ENCODE measurements around the gene KATNAL1.
"Not testable (repeated sequence)": the region's sequence is repeated elsewhere in the genome, so short reads cannot be mapped to it uniquely, and the experiment has no call there.

The KATNAL1 gene

GRCh38 chr13:30222254-30222653 lies 85.1 kb downstream of the KATNAL1 start:
- FAIRE-seq, result no peak
- peak; percentile 13 for DNase-seq (ENCODE audit: low spot score)

GRCh38 chr13:30216111-30216510 lies 91.2 kb downstream of the KATNAL1 start:
- FAIRE-seq (no peak), DNase-seq (ENCODE audit: low spot score) (no peak)

- DNase-seq (ENCODE audit: low spot score) (no peak), FAIRE-seq (no peak)
Measured at GRCh38 chr13:30212256-30212655, 95.1 kb downstream of the KATNAL1 start.

- DNase-seq (ENCODE audit: low spot score) (no peak), FAIRE-seq (no peak)
Measured at GRCh38 chr13:30211745-30212144, 95.6 kb downstream of the KATNAL1 start.

GRCh38 chr13:30204564-30204963 lies 102.8 kb downstream of the KATNAL1 start:
- FAIRE-seq, result no peak
- DNase-seq (ENCODE audit: low spot score), result no peak

- DNase-seq (ENCODE audit: low spot score) (no peak), FAIRE-seq (no peak)
Measured at GRCh38 chr13:30196025-30196424, 111.3 kb downstream of the KATNAL1 start.

GRCh38 chr13:30194906-30195305 lies 112.4 kb downstream of the KATNAL1 start:
- no peak for FAIRE-seq
- DNase-seq (ENCODE audit: low spot score), result no peak

GRCh38 chr13:30193279-30194234 lies 113.8 kb downstream of the KATNAL1 start:
- no peak for DNase-seq (ENCODE audit: low spot score)
- no peak for FAIRE-seq

GRCh38 chr13:30192320-30193093 lies 114.8 kb downstream of the KATNAL1 start:
- FAIRE-seq, result no peak
- DNase-seq (ENCODE audit: low spot score), result no peak

- no peak for FAIRE-seq
- peak; percentile 47 for DNase-seq (ENCODE audit: low spot score)
Measured at GRCh38 chr13:30191491-30192100, 115.8 kb downstream of the KATNAL1 start.

GRCh38 chr13:30186634-30187415 lies 120.5 kb downstream of the KATNAL1 start:
- FAIRE-seq (no peak), DNase-seq (ENCODE audit: low spot score) (no peak)

GRCh38 chr13:30181888-30182651 lies 125.3 kb downstream of the KATNAL1 start:
- FAIRE-seq (no peak), DNase-seq (ENCODE audit: low spot score) (no peak)

GRCh38 chr13:30179597-30180276 lies 127.6 kb downstream of the KATNAL1 start:
- DNase-seq (ENCODE audit: low spot score) (no peak), FAIRE-seq (no peak)

- no peak for FAIRE-seq
- no peak for DNase-seq (ENCODE audit: low spot score)
Measured at GRCh38 chr13:30178976-30179375, 128.4 kb downstream of the KATNAL1 start.

- DNase-seq (ENCODE audit: low spot score) (no peak), FAIRE-seq (no peak)
Measured at GRCh38 chr13:30175166-30175565, 132.2 kb downstream of the KATNAL1 start.

GRCh38 chr13:30174250-30174649 lies 133.1 kb downstream of the KATNAL1 start:
- not testable (repeated sequence) for DNase-seq (ENCODE audit: low spot score); FAIRE-seq

- FAIRE-seq, result no peak
- DNase-seq (ENCODE audit: low spot score), result no peak
Measured at GRCh38 chr13:30173303-30173610, 134.1 kb downstream of the KATNAL1 start.

- DNase-seq (ENCODE audit: low spot score), result no peak
- no peak for FAIRE-seq
Measured at GRCh38 chr13:30172593-30173302, 134.6 kb downstream of the KATNAL1 start.

- FAIRE-seq (no peak), DNase-seq (ENCODE audit: low spot score) (no peak)
Measured at GRCh38 chr13:30170569-30170968, 136.8 kb downstream of the KATNAL1 start.

Measured in RCC 7860 (cell line).